OCI-LY1 (cell line): Measurements from ENCODE around the gene CLPTM1L.

Experiments
- H2AFZ ChIP-seq: fragments of 200-600 bp; sonication (generic), shearing (Covaris generic); 2 replicates; pipeline ENCODE4 v1.6.0; 2014; ENCODE audit warnings: antibody characterized with exemption, mild to moderate bottlenecking, low read length
- H3F3A ChIP-seq: fragments of 200-600 bp; sonication (generic), shearing (Covaris generic); 2 replicates; pipeline ENCODE4 v1.6.0; 2014; ENCODE audit warnings: mild to moderate bottlenecking, antibody characterized with exemption, low read length, moderate library complexity; ENCODE audit not compliant: insufficient read depth
- H3K27ac ChIP-seq: fragments of 200-600 bp; sonication (generic); 2 replicates; pipeline ENCODE4 v1.5.1; 2014; ENCODE audit warnings: low read length, mixed run types, mild to moderate bottlenecking, low read depth; ENCODE audit not compliant: poor library complexity, severe bottlenecking
- H3K27me3 ChIP-seq: fragments of 200-600 bp; sonication (generic); 2 replicates; pipeline ENCODE4 v1.6.0; 2014; ENCODE audit warnings: antibody characterized with exemption, mild to moderate bottlenecking, low read length, moderate library complexity; ENCODE audit not compliant: insufficient read depth
- H3K36me3 ChIP-seq: fragments of 200-600 bp; sonication (generic); 2 replicates; pipeline ENCODE4 v1.6.1; 2014; ENCODE audit warnings: mild to moderate bottlenecking, antibody characterized with exemption, low read length, moderate library complexity, mixed read lengths; ENCODE audit not compliant: insufficient read depth
- H3K4me1 ChIP-seq: fragments of 200-600 bp; sonication (generic); 2 replicates; pipeline ENCODE4 v1.5.1; 2014; ENCODE audit warnings: mild to moderate bottlenecking, low read length, moderate library complexity; ENCODE audit not compliant: insufficient read depth, severe bottlenecking
- H3K4me2 ChIP-seq: fragments of 200-600 bp; sonication (generic), shearing (Covaris generic); 2 replicates; pipeline ENCODE4 v1.6.1; 2014; ENCODE audit warnings: low read length
- H3K4me3 ChIP-seq: fragments of 200-600 bp; sonication (generic); 2 replicates; pipeline ENCODE4 v1.5.1; 2014; ENCODE audit warnings: low read length, low read depth, mild to moderate bottlenecking, mixed read lengths; ENCODE audit not compliant: poor library complexity, severe bottlenecking
- H3K79me2 ChIP-seq: fragments of 200-600 bp; shearing (Covaris generic); 2 replicates; pipeline ENCODE4 v1.6.1; 2016; ENCODE audit warnings: mixed run types, low read length, mixed read lengths; ENCODE audit not compliant: insufficient read depth
- H3K9ac ChIP-seq: fragments of 200-600 bp; sonication (generic), shearing (Covaris generic); 2 replicates; pipeline ENCODE4 v1.6.1; 2014; ENCODE audit warnings: mild to moderate bottlenecking, low read length, mixed read lengths
- H3K9me2 ChIP-seq: fragments of 200-600 bp; sonication (generic), shearing (Covaris generic); 2 replicates; pipeline ENCODE4 v1.6.1; 2014; ENCODE audit warnings: low read depth, mild to moderate bottlenecking, low read length, mixed read lengths
- H3K9me3 ChIP-seq: fragments of 200-600 bp; shearing (Covaris generic); 2 replicates; pipeline ENCODE4 v1.6.1; 2014; ENCODE audit warnings: low read length, mixed read lengths
- H4K20me1 ChIP-seq: fragments of 200-600 bp; sonication (generic), shearing (Covaris generic); 2 replicates; pipeline ENCODE4 v1.6.0; 2016; ENCODE audit warnings: mild to moderate bottlenecking, low read length; ENCODE audit not compliant: insufficient read depth
- EZH2 ChIP-seq: fragments of 200-600 bp; sonication (generic), shearing (Covaris generic); IDR thresholded peaks from 2 replicates; pipeline ENCODE4 v1.8.0; 2017; ENCODE audit warnings: borderline replicate concordance, mixed run types, mild to moderate bottlenecking, antibody characterized with exemption, low read length, moderate library complexity, mixed read lengths
- TF ChIP-seq, protein P1 (sequence below): fragments of 200-600 bp; sonication (generic), shearing (Covaris generic); IDR thresholded peaks from 2 replicates; pipeline ENCODE4 v1.5.1; 2017; ENCODE audit warnings: mild to moderate bottlenecking, antibody characterized with exemption, low read length, moderate library complexity, mixed read lengths

CLPTM1L gene

DNA sequence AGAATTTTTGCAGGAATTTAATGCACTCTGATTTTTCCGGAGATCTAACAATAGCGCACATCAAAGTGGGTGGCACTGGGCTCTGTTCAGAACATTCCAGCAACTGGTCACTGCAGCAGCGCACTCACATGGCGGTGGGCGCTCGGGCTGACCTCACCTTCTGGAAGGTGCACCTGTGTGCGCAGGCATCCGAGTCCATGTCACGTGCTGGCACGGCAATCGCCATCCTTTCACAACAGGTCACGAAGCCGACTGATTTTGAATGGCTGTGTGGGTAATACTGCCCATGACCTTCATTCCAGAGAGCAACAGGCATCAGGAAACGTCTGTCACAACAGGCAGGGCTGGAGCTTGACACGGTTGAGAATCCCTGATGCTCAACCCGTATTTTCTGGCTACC lies 18.7 kb upstream of the CLPTM1L start:
- H3K27ac ChIP-seq = no peak overlapping the region
- no peak overlapping the region for H3K4me2 ChIP-seq
- no peaks in the 10 kb centered on the region; the same call in 1 of the 2 replicates for H3K36me3 ChIP-seq
- H3K27me3 ChIP-seq = peaks cover 37% of the 10 kb centered on the region
- H3K79me2 ChIP-seq = no peaks in the 10 kb centered on the region
- H3K9ac ChIP-seq = no peak overlapping the region
- no peak overlapping the region for H2AFZ ChIP-seq
- no peaks in the 10 kb centered on the region for H3K9me2 ChIP-seq
- H4K20me1 ChIP-seq = no peaks in the 10 kb centered on the region
- peaks cover 14% of the 10 kb centered on the region for H3K4me1 ChIP-seq
- H3K4me3 ChIP-seq = no peak overlapping the region
- H3K9me3 ChIP-seq = 0 out of 2 replicates have a peak, but pooled peaks cover 4% of the 10 kb centered on the region
- TF ChIP-seq, protein P1, sequence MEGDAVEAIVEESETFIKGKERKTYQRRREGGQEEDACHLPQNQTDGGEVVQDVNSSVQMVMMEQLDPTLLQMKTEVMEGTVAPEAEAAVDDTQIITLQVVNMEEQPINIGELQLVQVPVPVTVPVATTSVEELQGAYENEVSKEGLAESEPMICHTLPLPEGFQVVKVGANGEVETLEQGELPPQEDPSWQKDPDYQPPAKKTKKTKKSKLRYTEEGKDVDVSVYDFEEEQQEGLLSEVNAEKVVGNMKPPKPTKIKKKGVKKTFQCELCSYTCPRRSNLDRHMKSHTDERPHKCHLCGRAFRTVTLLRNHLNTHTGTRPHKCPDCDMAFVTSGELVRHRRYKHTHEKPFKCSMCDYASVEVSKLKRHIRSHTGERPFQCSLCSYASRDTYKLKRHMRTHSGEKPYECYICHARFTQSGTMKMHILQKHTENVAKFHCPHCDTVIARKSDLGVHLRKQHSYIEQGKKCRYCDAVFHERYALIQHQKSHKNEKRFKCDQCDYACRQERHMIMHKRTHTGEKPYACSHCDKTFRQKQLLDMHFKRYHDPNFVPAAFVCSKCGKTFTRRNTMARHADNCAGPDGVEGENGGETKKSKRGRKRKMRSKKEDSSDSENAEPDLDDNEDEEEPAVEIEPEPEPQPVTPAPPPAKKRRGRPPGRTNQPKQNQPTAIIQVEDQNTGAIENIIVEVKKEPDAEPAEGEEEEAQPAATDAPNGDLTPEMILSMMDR = no peak
- no peak for TF ChIP-seq EZH2
- no peaks in the 10 kb centered on the region; the same call in 1 of the 2 replicates for H3F3A ChIP-seq

DNA sequence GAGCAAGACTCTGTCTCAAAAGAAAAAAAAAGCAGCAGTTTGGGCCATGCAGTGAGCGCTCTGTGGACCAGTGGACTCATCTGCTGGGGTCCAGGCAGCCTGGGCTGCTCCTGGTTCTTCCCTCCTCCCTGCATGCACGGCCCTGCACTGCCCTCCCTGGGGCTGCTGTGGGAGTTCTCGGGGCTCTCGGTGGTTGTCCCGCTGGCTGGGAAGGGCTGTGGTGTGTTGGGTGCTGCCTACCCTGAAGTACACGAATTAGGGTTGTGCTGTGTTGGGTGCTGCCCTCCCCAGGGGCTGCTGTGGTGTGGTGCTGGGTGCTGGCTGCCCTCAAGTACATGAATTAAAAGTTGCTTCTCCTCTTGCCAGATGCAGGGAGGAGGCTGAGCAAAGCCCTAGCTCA lies 18.3 kb upstream of the CLPTM1L start:
- Histone ChIP-seq H3K36me3 (no peaks in the 10 kb centered on the region; the same call in 1 of the 2 replicates), H3K4me3 (no peak overlapping the region), H2AFZ (no peak overlapping the region), H3K9ac (no peak overlapping the region), H3K9me3 (0 out of 2 replicates have a peak, but pooled peaks cover 4% of the 10 kb centered on the region), H3K79me2 (no peaks in the 10 kb centered on the region), H4K20me1 (no peaks in the 10 kb centered on the region), H3F3A (no peaks in the 10 kb centered on the region; the same call in 1 of the 2 replicates), H3K9me2 (no peaks in the 10 kb centered on the region), H3K4me2 (no peak overlapping the region), H3K27ac (no peak overlapping the region), H3K4me1 (peaks cover 14% of the 10 kb centered on the region), H3K27me3 (peaks cover 33% of the 10 kb centered on the region)
- no peak for TF ChIP-seq EZH2
- TF ChIP-seq, protein P1 = no peak

DNA sequence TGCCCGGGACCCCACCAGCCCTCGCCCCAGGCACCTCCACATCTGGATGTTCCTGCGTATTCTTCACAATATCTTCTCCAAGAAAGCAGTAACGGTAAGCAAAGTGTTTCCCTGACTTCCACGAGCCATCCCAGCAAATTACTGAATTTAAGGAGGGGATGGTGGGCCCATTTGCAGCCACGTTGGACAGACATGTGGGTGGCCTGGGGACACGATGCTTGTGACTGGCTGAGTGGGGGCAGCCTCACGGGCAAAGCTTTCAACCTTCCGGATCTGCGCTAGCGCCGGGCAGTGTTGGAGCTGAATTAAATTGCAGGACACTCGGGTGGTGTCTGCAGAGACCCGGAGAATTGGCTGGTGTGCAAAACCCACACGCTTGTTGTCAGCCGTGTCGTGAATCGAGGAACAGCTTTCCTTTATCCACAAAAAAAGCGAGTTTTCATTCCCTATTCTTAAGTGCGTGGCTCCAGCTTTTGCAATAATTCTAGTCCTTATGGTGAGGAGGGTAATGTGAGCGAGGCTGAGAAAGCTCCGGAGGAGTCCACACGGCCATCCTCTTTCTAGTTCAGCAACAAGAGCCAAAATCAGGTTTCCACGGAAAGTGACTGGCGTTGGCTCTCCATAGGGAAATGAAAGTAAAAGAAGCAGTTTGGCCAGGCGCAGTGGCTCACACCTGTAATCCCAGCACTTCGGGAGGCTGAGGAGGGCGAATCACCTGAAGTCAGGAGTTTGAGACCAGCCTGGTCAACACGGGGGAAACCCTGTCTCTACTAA lies 17.5 kb upstream of the CLPTM1L start:
- Histone ChIP-seq H3F3A (no peaks in the 10 kb centered on the region; the same call in 1 of the 2 replicates), H3K36me3 (no peaks in the 10 kb centered on the region; the same call in 1 of the 2 replicates), H3K9me3 (0 out of 2 replicates have a peak, but pooled peaks cover 4% of the 10 kb centered on the region), H3K9me2 (no peaks in the 10 kb centered on the region), H3K4me3 (no peak overlapping the region), H3K27ac (no peak overlapping the region), H3K27me3 (peaks cover 30% of the 10 kb centered on the region), H3K4me2 (no peak overlapping the region), H3K4me1 (peaks cover 14% of the 10 kb centered on the region), H4K20me1 (no peaks in the 10 kb centered on the region), H3K9ac (no peak overlapping the region), H2AFZ (no peak overlapping the region), H3K79me2 (no peaks in the 10 kb centered on the region)
- no peak for TF ChIP-seq EZH2
- TF ChIP-seq, protein P1 = no peak
